ENCODE data around the gene RTP4. TPM values are rescaled to one million over a fixed set of nuclear protein-coding genes. Genes with fewer than 3 reads are reported as not detected.

Gene RTP4
- total RNA-seq (8.4 TPM), polyA plus RNA-seq (ENCODE audit: insufficient read depth, low read depth, low replicate concordance) (5.4 TPM)
- long read RNA-seq, donor 1, result 0 reads
- long read RNA-seq, donor 2, partial matches to known transcripts, result 0 of 2 reads
- long read RNA-seq, donor 2, other reads (novel, unspliced or antisense), result 0 of 2 reads
- long read RNA-seq, donor 3, partial matches to known transcripts, result 0 of 3 reads
- long read RNA-seq, donor 3, other reads (novel, unspliced or antisense), result 0 of 3 reads
- long read RNA-seq, donor 4, result 0 reads
- long read RNA-seq, donor 5, result 0 reads
- long read RNA-seq, donor 6, partial matches to known transcripts, result 0 of 1 reads
- long read RNA-seq, donor 6, other reads (novel, unspliced or antisense), result 0 of 1 reads
- long read RNA-seq, donor 7, partial matches to known transcripts, result 0 of 4 reads
- long read RNA-seq, donor 7, other reads (novel, unspliced or antisense), result 1 of 4 reads
- long read RNA-seq, donor 8, result 0 reads
- long read RNA-seq, donor 9, result 0 reads
- long read RNA-seq, donor 10, result 0 reads

GRCh38 chr3:187368251-187369088 is at the start of gene RTP4:
Gene RTP4 (plus strand): TSS chr3:187368385. CDS start chr3:187368442, 57 bp downstream.
- no peak for FAIRE-seq
- no peak for TF ChIP-seq CTCF (IDR thresholded peaks at IDR 0.05; ENCODE audit: borderline replicate concordance, extremely low read depth, insufficient read depth)

DNA sequence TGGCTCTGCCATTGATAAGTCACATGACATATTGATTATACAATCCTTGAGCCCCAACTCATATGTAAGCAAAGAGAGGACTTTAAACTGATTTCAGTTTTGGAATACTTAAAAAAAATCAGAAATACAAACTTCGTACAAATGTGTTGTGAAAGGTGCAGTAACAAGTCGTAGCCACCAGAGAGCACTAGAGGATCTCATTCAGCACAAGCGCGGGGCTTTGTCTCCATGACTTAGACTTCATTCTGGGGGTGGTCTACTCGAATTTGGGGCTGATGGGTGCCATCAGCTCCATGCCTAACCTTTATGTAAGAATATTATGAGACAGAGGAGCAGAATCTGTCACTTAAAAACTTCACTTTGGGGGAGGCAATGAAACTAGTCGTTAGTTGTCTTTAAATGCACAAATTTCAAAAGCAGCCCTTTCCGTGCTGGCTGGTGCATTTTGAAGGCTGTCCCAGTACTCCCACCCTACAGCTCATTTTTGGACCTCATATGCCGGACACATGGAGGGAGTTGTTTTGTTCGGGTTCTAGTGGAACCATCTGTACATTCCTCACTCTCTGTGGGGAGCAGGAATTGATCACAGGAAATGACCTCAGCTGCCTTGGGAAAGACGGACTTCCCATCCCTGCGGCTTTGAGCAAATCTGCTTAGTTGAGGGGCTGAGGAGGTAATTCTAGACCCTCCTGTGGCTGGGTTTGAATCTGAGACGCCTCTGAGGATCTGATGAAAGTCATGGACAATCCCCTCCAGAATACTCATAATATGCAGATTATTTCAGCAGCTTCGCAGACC is 49.2 kb upstream of the RTP4 start:
- Histone ChIP-seq H3K4me3 (ENCODE audit: low read length in 3 of 3) (peak overlapping the region; percentile 0 to 59 (median 44)), H3K27ac (ENCODE audit: low read depth in 2 of 2, low read length in 2 of 2) (no peak overlapping the region), H3K9me3 (ENCODE audit: control insufficient read depth in 2 of 3, insufficient read depth in 1 of 3, low read length in 3 of 3) (no peaks in the 10 kb centered on the region), H3K36me3 (ENCODE audit: control insufficient read depth in 2 of 3, insufficient read depth in 3 of 3, low read length in 3 of 3) (no peaks in the 10 kb centered on the region), H3K27me3 (ENCODE audit: control insufficient read depth, insufficient read depth, low read length) (no peaks in the 10 kb centered on the region), H3K4me1 (ENCODE audit: control insufficient read depth in 2 of 3, insufficient read depth in 2 of 3, low read depth in 1 of 3, low read length in 3 of 3) (peaks cover 0 to 5% (median 5%) of the 10 kb centered on the region in 3 donors), H3K9ac (ENCODE audit: low read length in 3 of 3) (no peak overlapping the region)
- intact Hi-C loops (cut with DNase I), result loop anchor here (5.0 kb wide), 1 partner anchor 358 kb away; no protein-coding TSS in a partner anchor
- DNase-seq, result peak in 4 of 5 donors; percentile 45 to 83 (median 66)
- no peak for FAIRE-seq
- TF ChIP-seq CTCF (IDR thresholded peaks at IDR 0.05; ENCODE audit: borderline replicate concordance, extremely low read depth, insufficient read depth), result peak; percentile 91

More at GRCh38 chr3:187368251-187369088, at the start of gene RTP4:
- Histone ChIP-seq H3K27me3 (ENCODE audit: control insufficient read depth, insufficient read depth, low read length) (no peaks in the 10 kb centered on the region), H3K4me1 (ENCODE audit: control insufficient read depth in 2 of 3, insufficient read depth in 2 of 3, low read depth in 1 of 3, low read length in 3 of 3) (peaks cover 0 to 2% (median 0%) of the 10 kb centered on the region in 3 donors), H3K27ac (ENCODE audit: low read depth in 2 of 2, low read length in 2 of 2) (peak within 1 kb of the TSS; percentile 74 to 85), H3K4me3 (ENCODE audit: low read length in 3 of 3) (peak within 1 kb of the TSS in 2 of 3 donors; percentile 84 to 87), H3K9me3 (ENCODE audit: control insufficient read depth in 2 of 3, insufficient read depth in 1 of 3, low read length in 3 of 3) (no peaks in the 10 kb centered on the region), H3K36me3 (ENCODE audit: control insufficient read depth in 2 of 3, insufficient read depth in 3 of 3, low read length in 3 of 3) (peaks cover 0 to 7% (median 0%) of the 10 kb centered on the region in 3 donors), H3K9ac (ENCODE audit: low read length in 3 of 3) (peak within 1 kb of the TSS in 2 of 3 donors; percentile 43 to 95)
- intact Hi-C loops (cut with DNase I), result no loop called here
- DNase-seq, result peak in 3 of 5 donors; percentile 18 to 71 (median 38)

DNA sequence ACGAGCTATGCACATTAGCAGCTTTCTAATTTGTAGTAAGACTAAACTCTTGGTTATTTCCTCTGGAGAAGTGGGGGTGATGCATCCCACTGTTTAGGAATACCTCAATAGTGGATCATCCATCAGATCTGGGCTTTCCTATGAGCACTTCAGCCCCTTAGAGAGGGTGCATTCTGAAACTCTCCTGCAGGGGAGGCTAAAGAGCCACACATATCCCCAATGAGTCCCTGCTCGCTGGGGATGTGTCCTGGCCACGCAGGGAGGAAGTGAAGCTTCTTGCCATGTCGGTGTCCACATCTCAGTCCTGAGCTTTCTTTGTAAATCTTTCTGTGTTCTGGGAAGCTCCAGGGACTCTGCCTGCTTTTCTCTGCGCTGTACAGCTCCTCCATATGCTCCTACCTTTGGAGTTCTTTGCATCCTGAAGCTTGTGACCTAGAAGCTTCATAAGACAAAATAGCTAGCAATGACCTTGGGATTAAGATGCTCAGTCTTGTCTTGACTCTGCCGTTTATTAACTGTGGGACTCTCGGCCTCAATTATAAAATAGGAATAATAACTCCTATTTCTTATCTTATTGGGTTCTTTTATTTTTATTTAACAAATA is 48.4 kb upstream of the RTP4 start:
- Histone ChIP-seq H3K36me3 (ENCODE audit: control insufficient read depth in 2 of 3, insufficient read depth in 3 of 3, low read length in 3 of 3) (no peaks in the 10 kb centered on the region), H3K9me3 (ENCODE audit: control insufficient read depth in 2 of 3, insufficient read depth in 1 of 3, low read length in 3 of 3) (no peaks in the 10 kb centered on the region), H3K27ac (ENCODE audit: low read depth in 2 of 2, low read length in 2 of 2) (no peak overlapping the region), H3K4me3 (ENCODE audit: low read length in 3 of 3) (no peak overlapping the region), H3K9ac (ENCODE audit: low read length in 3 of 3) (no peak overlapping the region), H3K27me3 (ENCODE audit: control insufficient read depth, insufficient read depth, low read length) (no peaks in the 10 kb centered on the region), H3K4me1 (ENCODE audit: control insufficient read depth in 2 of 3, insufficient read depth in 2 of 3, low read depth in 1 of 3, low read length in 3 of 3) (peaks cover 0 to 5% (median 5%) of the 10 kb centered on the region in 3 donors)
- peak; percentile 97 for TF ChIP-seq CTCF (IDR thresholded peaks at IDR 0.05; ENCODE audit: borderline replicate concordance, extremely low read depth, insufficient read depth)
- intact Hi-C loops (cut with DNase I), result loop anchor here (5.0 kb wide), 1 partner anchor 358 kb away; no protein-coding TSS in a partner anchor
- no peak for FAIRE-seq
- peak; percentile 78 to 90 (median 84) for DNase-seq

Measured in kidney (tissue), 22 donors.